GM23248 (cell line): ENCODE data around the gene AFAP1L1.

Source experiments
- EZH2 ChIP-seq: fragments of 200-600 bp; sonication (generic); IDR thresholded peaks from 2 replicates; pipeline ENCODE4 v1.6.1; 2018; ENCODE audit warnings: antibody characterized with exemption, mild to moderate bottlenecking; ENCODE audit not compliant: insufficient read depth, poor library complexity, severe bottlenecking
- EZH2phosphoT487 ChIP-seq: fragments of 200-600 bp; sonication (generic); IDR thresholded peaks from 2 replicates; pipeline ENCODE4 v1.6.1; 2018; ENCODE audit warnings: antibody characterized with exemption, moderate library complexity, mild to moderate bottlenecking, low read depth; ENCODE audit not compliant: insufficient read depth

DNA sequence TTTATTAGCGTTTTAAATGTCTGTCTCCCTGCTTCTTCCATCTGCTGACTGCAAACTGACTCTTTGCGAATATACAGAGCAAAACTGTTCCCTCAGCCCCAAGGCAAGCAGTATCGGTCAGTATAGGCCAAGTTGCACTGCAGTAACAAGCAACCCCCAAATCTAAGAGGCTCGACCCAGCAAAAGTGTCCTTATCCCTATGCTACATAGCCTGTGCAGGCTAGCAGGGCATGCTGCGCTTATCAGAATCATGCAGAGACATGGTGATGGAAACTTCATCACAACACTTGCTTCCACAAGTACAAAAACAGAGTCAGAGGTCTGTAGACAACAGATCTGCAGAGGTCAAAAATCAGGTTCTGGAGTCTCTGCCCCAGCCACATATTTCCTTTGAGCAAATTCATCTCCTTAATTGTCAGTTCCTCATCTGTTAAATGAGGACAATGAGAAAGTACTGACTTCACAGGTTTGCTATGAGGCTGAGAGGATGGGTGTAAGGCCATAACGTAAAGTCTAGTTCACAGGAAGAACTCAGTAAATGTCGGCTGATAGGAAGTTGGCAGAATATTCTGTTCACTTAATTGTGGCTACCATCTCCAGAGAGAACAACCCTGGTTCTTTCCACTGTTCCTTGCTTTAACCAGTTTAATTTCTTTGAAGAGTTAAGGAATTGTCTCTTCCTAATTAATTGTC, 117.0 kb downstream of the AFAP1L1 start:
- no peak for TF ChIP-seq EZH2
- TF ChIP-seq EZH2phosphoT487 = no peak
